Upper lobe of left lung (tissue), 4 donors: ENCODE results near the gene MEX3D.

Experiments
- CTCF ChIP-seq, 6 experiments: fragments of 450-650 bp in 4 of 6; fragments of 200-600 bp in 2 of 6; sonication (generic) in 2 of 6; IDR thresholded peaks; one replicate each; pipeline ENCODE4 v1.5.1; 2016 to 2019; ENCODE audit warnings: antibody characterized with exemption in 6 of 6
- POLR2A ChIP-seq, 4 donors: fragments of 450-650 bp; IDR thresholded peaks; one replicate each; pipeline ENCODE4 v1.5.1; 2016 to 2017; ENCODE audit warnings: antibody characterized with exemption in 4 of 4, mild to moderate bottlenecking in 2 of 4

- TF ChIP-seq CTCF (IDR thresholded peaks at IDR 0.05): no peak
- no peak for TF ChIP-seq POLR2A (IDR thresholded peaks at IDR 0.05)
These were observed 44.3 kb upstream of the MEX3D start for GRCh38 chr19:1612114-1613086.
